Activated CD4-positive, CD25-positive, alpha-beta regulatory T cell treated with anti-CD3 and anti-CD28 coated beads, Interleukin-2, amount 50 U/mL, for 72 hours (primary cell): ENCODE measurements around the gene SPRN.
"Not testable (repeated sequence)": the region's sequence is repeated elsewhere in the genome, so short reads cannot be mapped to it uniquely, and the experiment has no call there.

Experiments
- DNase-seq: peaks from one replicate; pipeline ENCODE4 v3.0.0; 2021

The SPRN gene

GRCh38 chr10:133439517-133440461 lies 15.4 kb upstream of the SPRN start:
- no peak for DNase-seq

GRCh38 chr10:133438711-133439273 lies 14.4 kb upstream of the SPRN start:
- DNase-seq: no peak

DNA sequence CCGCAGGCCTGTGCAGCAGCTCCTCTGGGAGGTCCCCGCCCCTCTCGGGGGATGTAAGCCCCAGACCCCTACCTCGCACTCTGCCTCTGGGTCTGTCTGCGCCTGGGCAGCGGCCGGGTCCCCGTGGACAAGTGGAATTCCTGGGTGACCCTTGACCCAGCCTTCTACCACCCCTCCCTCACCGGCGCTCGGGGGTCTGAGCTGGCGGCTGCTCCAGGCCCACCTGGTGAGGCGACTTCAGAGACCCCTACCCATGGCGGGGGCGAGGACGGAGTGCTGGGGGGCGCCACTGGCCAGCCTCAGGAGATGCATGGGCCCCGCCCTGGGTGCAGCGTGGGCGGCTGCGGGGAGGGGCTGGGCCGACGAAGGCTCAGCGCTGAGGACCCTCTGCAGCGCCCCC lies 8.4 kb upstream of the SPRN start:
- not testable (repeated sequence) for DNase-seq

GRCh38 chr10:133431888-133432613 lies 7.6 kb upstream of the SPRN start:
- not testable (repeated sequence) for DNase-seq

- not testable (repeated sequence) for DNase-seq
Measured at GRCh38 chr10:133429571-133429970, 5.1 kb upstream of the SPRN start.

DNA sequence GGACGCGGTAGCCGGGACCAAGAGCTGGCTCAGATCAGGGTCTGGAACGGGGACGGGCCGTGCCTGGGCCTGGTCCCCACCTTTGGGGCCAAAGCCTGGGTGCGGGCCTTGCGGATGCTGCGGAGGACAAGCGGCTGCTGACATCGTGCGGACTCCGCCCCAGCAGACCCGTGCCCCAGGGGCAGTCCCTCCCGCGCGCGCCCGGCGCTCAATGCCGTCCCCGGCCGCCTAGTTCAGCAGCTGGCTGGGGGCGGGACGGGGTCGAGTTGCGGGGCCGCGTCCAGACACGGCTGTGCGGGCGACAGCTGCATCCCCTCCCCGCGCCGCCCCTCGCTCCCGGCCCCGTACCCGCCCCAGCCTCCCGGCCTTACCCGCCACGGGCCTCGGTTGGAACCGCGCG lies 323 bp downstream of the SPRN start:
- not testable (repeated sequence) for DNase-seq

- DNase-seq: no peak
Measured at GRCh38 chr10:133422807-133423771, 1.3 kb downstream of the SPRN start.

DNA sequence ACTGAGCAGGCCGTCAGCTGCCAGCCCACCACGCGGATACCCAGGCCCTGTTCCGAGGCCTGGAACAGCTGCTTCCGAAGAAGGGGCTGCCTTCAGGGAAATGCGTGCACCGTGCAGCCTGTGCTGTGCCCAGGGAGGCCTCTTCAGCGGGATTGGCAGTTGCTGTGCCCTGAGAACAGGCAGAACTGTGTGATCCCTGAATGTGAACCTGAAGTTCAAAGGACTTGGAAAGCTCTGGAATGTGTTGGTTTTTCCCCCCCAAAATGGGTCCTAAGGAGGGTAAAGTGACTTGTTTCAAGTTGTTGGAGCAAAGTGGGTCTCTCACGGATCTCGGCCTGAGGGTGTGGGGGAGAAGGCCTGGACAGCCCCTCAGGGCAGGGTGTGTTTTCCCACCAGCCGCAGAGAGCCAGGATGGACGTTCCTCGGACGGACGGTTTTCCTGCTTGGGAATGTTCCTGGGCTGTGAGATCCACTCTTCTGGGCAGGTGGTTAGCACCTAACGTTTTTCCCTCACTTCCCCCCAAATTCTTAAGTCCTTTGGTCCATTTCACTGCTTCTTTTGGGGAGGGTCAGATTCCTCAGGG lies 2.1 kb downstream of the SPRN start:
- DNase-seq: no peak

DNA sequence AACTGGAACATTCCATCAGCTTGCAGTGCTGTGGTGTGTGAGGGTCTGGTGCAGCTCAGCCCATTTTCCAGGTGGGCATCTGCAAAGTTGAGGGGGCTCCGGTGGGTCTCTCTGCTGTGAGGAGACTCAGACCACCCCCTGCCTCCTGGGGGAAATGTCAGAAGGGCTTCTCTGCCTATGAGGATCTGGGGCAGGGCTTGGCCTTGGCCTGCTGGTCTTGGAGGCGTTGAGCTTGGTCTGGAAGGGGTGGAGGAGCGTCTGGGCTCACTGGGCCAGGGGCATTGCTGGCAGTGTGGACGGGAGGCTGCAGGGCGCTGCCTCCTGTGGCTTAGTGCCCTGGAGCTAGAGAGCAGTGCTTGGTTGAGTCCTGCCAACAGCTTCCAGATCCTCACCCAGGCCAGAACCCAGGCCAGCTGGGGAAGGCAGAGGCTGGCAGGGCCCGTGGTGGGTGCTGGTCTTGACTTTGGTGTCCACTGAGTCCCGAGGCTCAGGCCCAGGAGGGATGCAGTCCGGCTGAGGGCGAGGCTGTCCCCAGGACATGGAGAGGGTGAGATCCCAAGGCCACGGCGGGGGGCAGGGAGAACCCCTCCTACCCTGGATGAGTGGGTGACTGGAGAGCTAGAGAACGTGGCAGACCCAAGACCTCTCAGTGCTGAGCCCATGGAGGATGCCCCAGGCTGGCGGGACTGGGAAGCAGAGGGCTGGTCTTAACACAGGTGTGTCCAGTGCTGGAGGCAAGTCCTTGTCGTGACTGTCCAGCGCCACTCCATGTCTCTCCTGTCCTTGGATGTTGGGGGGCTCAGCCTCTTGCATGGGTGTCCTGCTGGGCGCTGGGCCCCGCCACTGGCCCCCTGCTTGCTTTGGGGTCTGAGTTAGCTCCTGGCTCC lies 2.8 kb downstream of the SPRN start:
- DNase-seq: no peak

DNA sequence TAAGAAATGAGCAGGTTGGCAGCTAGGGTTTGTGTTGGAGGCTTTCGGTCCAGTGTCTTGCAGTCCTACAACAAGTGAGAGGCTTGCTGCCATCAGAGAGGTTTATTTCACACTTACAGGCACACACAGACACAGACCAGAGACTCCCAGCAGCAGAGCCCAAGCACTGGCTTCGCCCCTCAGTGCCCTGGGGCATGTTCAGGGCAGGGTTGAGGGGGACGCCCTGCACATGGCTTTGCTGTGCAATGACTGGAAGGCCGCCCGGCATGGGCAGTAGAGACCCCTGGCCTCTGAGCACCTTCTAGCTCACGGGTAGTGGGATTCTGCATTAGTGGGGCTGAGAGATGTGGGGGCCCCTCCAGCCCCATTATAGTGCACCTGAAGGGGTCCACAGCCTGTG lies 3.8 kb downstream of the SPRN start:
- DNase-seq: no peak

- no peak for DNase-seq
Measured at GRCh38 chr10:133420028-133420427, 4.4 kb downstream of the SPRN start.

GRCh38 chr10:133419211-133419950 lies 5.0 kb downstream of the SPRN start:
- no peak for DNase-seq

DNA sequence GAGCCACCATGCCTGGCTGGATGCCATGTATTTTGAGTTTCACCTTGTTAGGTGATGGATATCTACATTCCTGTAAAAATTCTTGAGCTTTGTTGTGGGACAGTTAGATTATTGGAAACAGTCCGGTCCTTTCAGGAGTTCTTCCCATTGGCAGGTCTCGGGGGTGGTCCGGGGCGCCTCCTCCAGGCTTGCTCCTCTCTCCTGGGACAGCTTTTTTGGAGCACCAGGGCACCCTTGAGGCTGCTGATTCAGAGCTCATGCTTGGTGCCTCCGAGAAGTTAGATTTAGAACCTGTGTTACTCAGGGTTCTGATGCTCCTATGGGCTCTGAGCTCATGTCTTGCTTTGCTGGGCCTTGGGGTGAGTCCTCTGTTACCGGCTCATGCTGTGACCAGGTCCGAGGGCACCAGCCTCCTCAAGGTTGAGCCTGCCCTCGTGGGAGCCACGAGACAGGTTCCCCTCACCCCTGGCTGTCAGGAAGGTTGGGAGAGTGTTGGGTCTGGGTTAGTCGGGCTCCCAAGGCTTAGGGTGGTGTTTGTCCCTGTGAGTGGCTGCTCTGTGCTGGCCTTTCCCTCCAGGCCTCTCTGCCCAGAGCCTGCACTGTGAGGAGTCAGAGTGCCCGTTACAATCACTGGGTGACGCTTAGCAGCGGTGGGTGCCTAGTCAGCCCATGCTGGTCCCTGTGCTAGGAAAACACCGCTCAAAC lies 6.0 kb downstream of the SPRN start:
- no peak for DNase-seq

- no peak for DNase-seq
Measured at GRCh38 chr10:133415752-133416151, 8.7 kb downstream of the SPRN start.

DNA sequence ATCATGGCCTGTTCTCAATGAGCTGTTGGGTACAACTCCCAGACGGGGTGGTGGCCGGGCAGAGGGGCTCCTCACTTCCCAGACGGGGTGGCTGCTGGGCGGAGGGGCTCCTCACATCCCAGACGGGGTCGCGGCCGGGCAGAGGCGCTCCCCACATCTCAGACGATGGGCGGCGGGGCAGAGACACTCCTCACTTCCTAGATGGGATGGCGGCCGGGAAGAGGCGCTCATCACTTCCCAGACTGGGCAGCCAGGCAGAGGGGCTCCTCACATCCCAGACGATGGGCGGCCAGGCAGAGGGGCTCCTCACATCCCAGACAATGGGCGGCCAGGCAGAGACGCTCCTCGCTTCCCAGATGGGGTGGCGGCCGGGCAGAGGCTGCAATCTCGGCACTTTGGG lies 10.0 kb downstream of the SPRN start:
- not testable (repeated sequence) for DNase-seq

GRCh38 chr10:133412381-133412711 lies 12.1 kb downstream of the SPRN start:
- DNase-seq: no peak

GRCh38 chr10:133411523-133412380 lies 12.7 kb downstream of the SPRN start:
- DNase-seq: no peak

DNA sequence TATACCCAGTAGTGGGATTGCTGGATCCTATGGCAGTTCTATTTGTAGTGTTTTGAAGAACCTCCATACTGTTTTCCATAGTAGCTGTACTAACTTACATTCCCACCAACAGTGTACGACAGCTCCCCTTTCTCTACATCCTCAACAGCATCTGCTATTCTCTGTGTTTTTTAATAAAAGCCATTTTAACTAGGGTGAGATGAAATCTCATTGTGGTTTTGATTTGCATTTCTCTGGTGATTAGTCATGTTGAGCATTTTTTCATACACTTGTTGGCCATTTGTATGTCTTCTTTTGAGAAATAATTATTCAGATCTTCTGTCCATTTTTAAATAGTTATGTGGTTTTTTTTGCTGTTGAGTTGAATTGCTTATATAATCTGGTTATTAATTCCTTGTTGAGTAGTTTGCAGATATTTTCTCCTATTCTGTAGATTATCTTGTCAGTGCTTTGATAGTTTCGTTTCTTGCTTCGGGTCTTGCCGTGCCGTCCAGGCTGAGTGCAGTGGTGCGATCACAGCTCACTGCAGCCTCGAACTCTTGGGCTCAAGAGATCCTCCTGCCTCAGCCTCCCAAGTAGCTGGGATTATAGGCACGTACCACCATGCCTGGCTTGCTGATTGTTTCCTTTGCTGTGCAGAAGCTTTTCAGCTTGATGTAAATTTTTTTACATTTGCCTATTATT lies 18.4 kb downstream of the SPRN start:
- DNase-seq: no peak
